ENCODE measurements around the gene NXT2. TPM values are rescaled to one million over a fixed set of nuclear protein-coding genes. Genes with fewer than 3 reads are reported as not detected.

NXT2 gene
- total RNA-seq, 1 experiment from 2014 or later, result 14.3 TPM

GRCh38 chrX:109519001-109519400 is 17.6 kb upstream of the NXT2 start:
- H3K27ac ChIP-seq (ENCODE audit: low read depth, low read length), result no peak overlapping the region
- ATAC-seq, result no peak
- H3K4me3 ChIP-seq (replicated peaks in 1 of 2; ENCODE audit: low read depth in 1 of 2, low read length in 2 of 2), result no peak overlapping the region
- H3K9me3 ChIP-seq (ENCODE audit: control insufficient read depth in 1 of 2, insufficient read depth in 1 of 2, low read depth in 1 of 2, low read length in 2 of 2), result no peaks in the 10 kb centered on the region
- CTCF ChIA-PET, result no interaction called here
- H3K4me1 ChIP-seq (ENCODE audit: control insufficient read depth in 1 of 2, insufficient read depth in 2 of 2, low read length in 2 of 2), result no peaks in the 10 kb centered on the region
- H3K36me3 ChIP-seq (ENCODE audit: control insufficient read depth in 1 of 2, insufficient read depth in 2 of 2, low read length in 2 of 2), result no peaks in the 10 kb centered on the region
- no peak for TF ChIP-seq FOSL1 (IDR thresholded peaks at IDR 0.05; ENCODE audit: low read depth)
- TF ChIP-seq MAX (IDR thresholded peaks at IDR 0.05), result no peak
- TF ChIP-seq JUND (IDR thresholded peaks at IDR 0.05), result no peak
- no peak for TF ChIP-seq EZH2phosphoT487 (IDR thresholded peaks at IDR 0.05; ENCODE audit: borderline replicate concordance)
- TF ChIP-seq CTCF (IDR thresholded peaks at IDR 0.05 in 2 of 3, conservative IDR thresholded peaks at IDR 0.05 in 1 of 3; ENCODE audit: borderline replicate concordance in 1 of 3, insufficient read depth in 1 of 3, low read depth in 2 of 3, low read length in 2 of 3), result no peak
- no peak for TF ChIP-seq ZNF274 (IDR thresholded peaks at IDR 0.05; ENCODE audit: low read depth, low read length)
- TF ChIP-seq YY1 (IDR thresholded peaks at IDR 0.05; ENCODE audit: extremely low read depth, insufficient replicate concordance, low read depth, low read length), result no peak
- TF ChIP-seq EGR1 (IDR thresholded peaks at IDR 0.05; ENCODE audit: low read depth), result no peak
- no peak for TF ChIP-seq RAD21 (IDR thresholded peaks at IDR 0.05; ENCODE audit: low read depth)
- no peak for TF ChIP-seq ELF1 (IDR thresholded peaks at IDR 0.05; ENCODE audit: borderline replicate concordance, low read depth)
- TF ChIP-seq POLR2AphosphoS5 (IDR thresholded peaks at IDR 0.05; ENCODE audit: low read depth, low read length), result no peak
- TF ChIP-seq TCF7L2 (IDR thresholded peaks at IDR 0.05; ENCODE audit: borderline replicate concordance, extremely low read depth, insufficient read depth, insufficient read length), result no peak
- no peak for TF ChIP-seq CBX3 (IDR thresholded peaks at IDR 0.05; ENCODE audit: low read depth)
- no peak overlapping the region for H3K4me2 ChIP-seq (ENCODE audit: low read length)
- H3K9me2 ChIP-seq (ENCODE audit: insufficient read depth), result no peaks in the 10 kb centered on the region
- no peak overlapping the region for H3K9ac ChIP-seq (ENCODE audit: low read length)
- intact Hi-C loops (cut with micrococcal nuclease), result no loop called here
- H2AFZ ChIP-seq (ENCODE audit: low read depth, low read length, poor library complexity, severe bottlenecking), result no peak overlapping the region
- BruUV-seq (replicated peaks), result no TSS peak
- RAD21 ChIA-PET (ENCODE audit: low non-redundant PET in 1 of 2, low total read pairs in 2 of 2, uncharacterized antibody in 2 of 2, unreplicated experiment in 2 of 2), result no interaction called here
- H4K20me1 ChIP-seq (ENCODE audit: insufficient read depth), result no peaks in the 10 kb centered on the region
- H3K27me3 ChIP-seq (ENCODE audit: insufficient read depth, low read length), result no peaks in the 10 kb centered on the region
- no peak for DNase-seq (ENCODE audit: low read depth, low spot score)
- no peaks in the 10 kb centered on the region for H3K79me2 ChIP-seq (ENCODE audit: insufficient read depth, low read length)
- POLR2A ChIA-PET, result no interaction called here

All from HCT116 (cell line).